DMS79 (cell line): ENCODE measurements around the gene DNAJC8.

Experiments
- DNase-seq: peaks from one replicate; lab custom pipeline; 2025; lab: John Stamatoyannopoulos, UW

DNAJC8 gene

DNA sequence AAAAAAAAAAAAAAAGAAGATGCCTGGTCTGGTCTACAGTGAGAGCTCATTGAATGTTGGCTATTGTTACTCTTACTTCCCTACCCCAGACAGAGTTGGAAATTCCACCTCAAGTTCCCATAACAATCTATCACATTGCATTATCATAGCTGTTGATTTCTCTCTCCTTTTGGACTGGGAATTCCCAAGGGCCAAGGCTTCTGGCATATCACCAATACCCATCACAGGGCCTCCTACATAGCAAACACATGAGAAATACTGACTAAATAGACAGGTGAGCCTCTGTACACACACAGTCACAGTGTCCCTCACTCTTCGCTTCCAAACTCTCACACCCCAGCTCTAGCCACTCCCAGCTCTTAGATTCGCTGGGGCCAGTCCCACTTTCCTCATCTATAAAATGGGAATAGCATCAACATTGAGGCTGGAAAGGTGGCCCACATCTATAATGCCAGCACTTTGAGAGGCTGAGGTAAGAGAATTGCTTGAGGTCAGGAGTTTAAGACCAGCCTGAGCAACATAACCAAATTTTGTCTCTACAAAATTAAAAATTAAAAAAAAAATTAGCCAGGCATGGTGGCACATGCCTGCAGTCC is 62.7 kb downstream of the DNAJC8 start:
- no peak for DNase-seq

DNA sequence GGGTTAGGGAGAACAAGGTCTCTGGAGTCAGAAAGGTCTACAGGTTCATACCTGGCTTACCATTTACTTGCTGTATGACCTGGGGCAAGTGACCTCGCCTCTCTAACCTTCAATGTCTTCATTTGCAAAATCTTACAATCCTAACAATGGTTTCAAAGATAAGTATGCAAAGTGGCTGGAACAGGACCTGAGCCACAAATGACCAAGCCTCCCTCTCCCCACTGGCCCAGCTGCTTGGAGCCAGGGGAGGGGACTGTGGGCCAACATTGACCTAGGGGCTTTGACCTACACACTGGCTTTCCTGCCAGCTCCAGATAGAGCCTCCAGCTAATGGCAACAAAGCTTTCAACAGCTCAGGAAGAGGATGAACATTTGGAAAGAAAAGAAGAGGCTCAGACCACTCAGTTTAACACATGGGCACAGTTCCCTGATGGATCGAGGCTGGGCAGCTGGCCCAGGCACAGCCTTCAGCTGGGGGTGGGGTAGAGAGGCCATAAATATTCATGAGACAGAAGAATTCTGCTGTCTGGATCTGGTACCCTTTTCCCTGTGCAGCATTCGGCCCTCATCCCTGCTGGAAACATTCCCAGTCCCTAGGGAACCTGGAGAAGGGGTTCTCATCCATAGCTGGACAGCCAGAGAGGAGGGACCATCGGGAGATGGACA is 69.2 kb downstream of the DNAJC8 start:
- no peak for DNase-seq

DNA sequence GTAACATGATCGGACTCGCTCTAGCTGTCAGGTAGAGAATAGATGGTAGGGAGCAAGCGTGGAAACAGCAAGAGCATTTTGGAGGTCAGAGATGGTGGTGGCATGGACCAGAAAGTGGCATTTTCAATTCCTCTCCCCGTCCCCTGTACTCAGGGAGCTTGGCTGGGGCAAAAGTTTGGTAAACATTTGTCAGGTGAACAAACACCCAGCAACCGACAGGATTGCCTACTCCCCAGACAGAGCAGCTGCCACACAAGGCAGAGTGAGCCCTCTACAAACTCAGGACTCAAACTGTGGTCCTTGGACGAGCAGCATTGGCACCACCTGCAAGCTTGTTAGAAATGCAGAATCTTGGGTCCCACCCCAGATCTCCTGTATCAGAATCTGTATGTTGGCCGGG is 70.7 kb downstream of the DNAJC8 start:
- DNase-seq, result no peak

DNA sequence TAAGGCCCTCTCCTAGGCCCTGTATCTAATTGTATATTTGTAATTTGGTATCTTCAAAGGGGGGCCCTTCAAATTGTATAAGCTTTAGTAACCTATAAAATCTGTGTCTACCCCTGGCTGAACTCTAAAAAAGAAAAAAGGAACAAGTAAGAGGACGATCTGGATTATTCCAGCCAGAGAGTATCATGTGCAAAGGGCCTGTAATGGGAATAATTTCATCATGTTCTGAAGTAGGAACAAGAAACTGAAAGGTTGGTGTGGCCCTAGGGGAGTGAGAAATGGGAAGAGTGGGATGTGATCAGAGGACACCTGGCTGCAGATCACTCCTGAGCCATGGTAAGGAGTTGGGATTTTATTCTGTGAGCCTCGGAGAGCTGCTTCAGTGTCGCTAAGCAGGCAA is 71.1 kb downstream of the DNAJC8 start:
- no peak for DNase-seq

DNA sequence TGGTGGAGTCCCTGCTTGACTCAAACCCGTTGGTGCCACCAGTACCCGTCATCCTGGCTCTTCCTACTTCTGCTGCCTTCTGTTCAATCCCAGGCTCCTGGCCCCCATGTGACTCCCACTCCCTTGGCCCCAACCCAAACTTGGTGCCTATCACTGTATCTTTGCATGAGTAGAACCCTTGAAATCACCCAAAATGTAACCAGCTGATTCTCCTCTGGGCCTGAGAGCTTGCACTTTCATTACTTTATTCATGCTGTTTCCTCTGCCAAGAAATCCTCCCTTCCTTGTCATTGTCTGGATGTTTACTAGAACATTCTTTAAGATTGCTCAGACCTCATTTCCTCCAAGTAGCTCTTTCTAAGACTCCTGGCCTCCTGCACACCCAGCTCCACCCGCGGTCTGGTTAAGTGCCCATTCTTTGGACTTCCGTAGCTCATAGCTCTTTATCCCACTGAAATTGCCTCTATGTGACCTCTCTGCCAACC is 72.0 kb downstream of the DNAJC8 start:
- DNase-seq, result no peak

DNA sequence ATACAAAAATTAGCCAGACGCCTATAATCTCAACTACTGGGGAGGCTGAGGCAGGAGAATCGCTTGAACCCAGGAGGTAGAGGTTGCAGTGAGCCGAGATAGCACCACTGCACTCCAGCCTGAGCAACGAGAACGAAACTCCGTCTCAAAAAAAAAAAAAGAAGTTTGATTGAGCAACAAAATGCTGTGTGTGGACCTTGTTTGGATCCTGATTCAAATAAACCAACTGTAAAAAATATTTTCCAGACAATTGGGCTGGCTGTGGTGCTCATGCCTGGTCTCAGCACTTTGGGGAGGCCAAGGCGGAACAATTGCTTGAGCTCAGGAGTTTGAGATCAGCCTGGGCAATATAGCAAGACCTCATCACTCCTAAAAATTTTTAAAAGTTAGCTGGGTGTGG is 73.1 kb downstream of the DNAJC8 start:
- DNase-seq, result no peak

DNA sequence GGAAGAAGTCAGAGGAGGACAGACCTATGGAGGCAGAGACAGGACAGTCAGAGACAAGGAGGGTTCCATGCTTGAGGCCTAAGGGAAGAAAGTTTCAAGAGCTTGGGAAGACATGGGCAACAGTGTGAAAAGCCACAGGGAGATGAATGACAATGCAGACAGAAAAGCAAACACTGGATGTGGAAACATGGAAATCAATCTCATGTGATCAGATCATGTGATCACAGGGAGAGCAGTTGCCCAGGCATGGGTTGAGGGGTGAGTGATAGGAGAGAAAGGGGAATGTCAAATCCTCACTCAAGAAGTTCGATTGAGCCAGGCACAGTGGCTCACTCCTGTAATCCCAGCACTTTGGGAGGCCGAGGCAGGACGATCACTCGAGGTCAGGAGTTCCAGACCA is 73.6 kb downstream of the DNAJC8 start:
- no peak for DNase-seq

DNA sequence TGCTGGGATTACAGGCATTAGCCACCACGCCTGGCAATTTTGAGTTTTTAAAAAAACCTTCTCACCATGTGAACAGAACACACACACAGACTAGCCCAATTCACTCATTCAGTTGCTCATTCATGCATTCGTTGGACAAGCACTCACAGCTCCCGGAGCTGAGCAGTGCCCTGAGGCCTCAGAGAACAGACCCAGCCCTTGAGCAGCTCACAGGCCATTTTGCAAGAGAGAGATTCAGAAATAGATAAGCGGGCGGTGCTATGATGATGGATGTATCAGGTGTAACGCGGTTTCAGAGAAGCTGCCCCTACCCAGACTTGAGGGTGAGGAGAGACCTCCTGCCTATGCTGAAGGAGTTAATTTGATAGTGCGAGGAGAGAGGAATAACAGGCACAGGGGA is 74.9 kb downstream of the DNAJC8 start:
- no peak for DNase-seq

DNA sequence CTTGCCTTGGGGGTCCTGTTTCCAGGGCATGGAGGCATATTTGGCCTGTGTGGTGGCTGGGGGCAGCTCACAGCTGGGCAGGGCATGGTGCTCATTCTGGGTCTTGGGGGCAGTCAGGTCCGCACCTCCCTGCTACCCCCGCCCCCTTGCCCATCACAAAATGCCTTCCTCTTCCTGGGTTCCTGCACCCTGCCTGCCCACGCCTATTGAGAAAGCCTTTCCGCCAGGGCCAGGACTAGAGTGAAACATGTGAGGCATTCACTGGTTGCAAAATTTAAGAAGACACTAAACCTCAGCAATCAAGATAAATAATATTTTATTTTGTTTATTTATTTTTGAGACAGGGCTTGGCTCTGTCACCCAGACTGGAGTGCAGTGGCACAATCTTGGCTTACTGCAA is 76.0 kb downstream of the DNAJC8 start:
- DNase-seq, result no peak

DNA sequence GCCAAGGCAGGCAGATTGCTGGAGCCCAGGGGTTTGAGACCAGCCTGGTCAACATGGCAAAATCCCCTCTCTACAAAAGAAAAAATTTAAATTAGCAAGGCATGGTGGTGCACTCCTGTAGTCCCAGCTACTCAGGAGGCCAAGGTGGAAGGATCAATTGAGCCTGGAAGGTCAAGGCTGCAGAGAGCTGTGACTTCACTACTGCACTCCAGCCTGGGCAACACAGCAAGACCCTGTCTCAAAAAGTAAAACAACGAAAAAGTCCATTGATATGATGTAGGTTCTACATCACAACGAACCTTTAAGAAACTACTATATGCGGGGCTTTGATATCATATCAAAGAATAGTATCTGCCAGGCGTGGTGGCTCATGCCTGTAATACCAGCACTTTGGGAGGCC is 77.2 kb downstream of the DNAJC8 start:
- no peak for DNase-seq

DNA sequence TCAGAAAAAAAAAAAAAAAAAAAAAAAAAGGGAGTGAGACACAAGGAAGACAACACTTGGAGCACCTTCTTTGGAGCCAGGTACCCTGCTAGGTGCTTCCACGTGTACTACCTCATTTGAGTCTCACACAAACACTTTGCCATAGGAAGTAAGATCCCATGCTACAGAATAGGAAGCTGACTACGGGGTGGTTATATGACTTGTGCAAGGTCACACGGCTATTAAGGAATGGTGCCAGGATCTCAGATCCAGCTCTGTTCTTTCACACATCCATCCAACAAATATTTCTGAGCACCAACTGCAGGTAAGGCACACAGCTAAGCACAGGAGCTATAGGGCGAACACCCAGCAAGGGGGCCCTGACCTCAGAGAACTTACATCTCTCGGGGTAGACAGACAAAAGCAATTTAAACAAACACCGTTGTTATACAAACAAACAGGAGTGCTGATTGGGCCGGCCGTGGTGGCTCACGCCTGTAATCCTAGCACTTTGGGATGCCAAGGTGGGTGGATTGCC is 78.7 kb downstream of the DNAJC8 start:
- no peak for DNase-seq
